IMR-90 (cell line): Measurements from ENCODE around the gene BCL2. TPM values are rescaled to one million over a fixed set of nuclear protein-coding genes. Genes with fewer than 3 reads are reported as not detected.

Experiments
- ATAC-seq: fragments of 200-7000 bp; cut with Tn5 transposase; 2 replicates; pipeline ENCODE4 v1.9.1; 2020; ENCODE audit warnings: low read depth, mild to moderate bottlenecking, moderate library complexity
- BruUV-seq: library from RNA; stranded (reverse); fragments of 400-500 nt; replicated peaks from 2 replicates; lab custom pipeline; 2021; lab: Mats Ljungman, UMichigan
- CTCF ChIA-PET: fragments of 300-600 bp; formaldehyde crosslinking; extraction: SDS; loops from one replicate; lab custom pipeline; 2021; ENCODE audit warnings: antibody characterized with exemption; lab: Yijun Ruan, JAX
- POLR2A ChIA-PET: fragments of 300-600 bp; sonication (Branson Sonifier 250); formaldehyde crosslinking; loops from one replicate; lab custom pipeline; 2022; ENCODE audit warnings: antibody characterized with exemption; ENCODE audit not compliant: unreplicated experiment; lab: Charles Lee
- DNase-seq: peaks from one replicate; pipeline ENCODE4 v3.0.0; 2013
- H2AFZ ChIP-seq: replicated peaks from 2 replicates; pipeline ENCODE3; 2013; ENCODE audit warnings: low read length, mild to moderate bottlenecking; ENCODE audit not compliant: poor library complexity
- H2AK5ac ChIP-seq: 2 replicates; pipeline ENCODE4 v1.6.1; 2013; ENCODE audit warnings: low read depth, low read length, inconsistent platforms
- H2AK9ac ChIP-seq: replicated peaks from 2 replicates; pipeline ENCODE3; 2013; ENCODE audit warnings: mild to moderate bottlenecking, low read depth, low read length, moderate library complexity; ENCODE audit not compliant: poor library complexity
- H2BK120ac ChIP-seq: 2 replicates; pipeline ENCODE4 v1.6.1; 2013; ENCODE audit warnings: low read depth, low read length, inconsistent platforms
- H2BK15ac ChIP-seq: 3 replicates; pipeline ENCODE4 v1.6.1; 2013; ENCODE audit warnings: low read depth, low read length, inconsistent platforms
- H2BK20ac ChIP-seq: 2 replicates; pipeline ENCODE4 v1.6.1; 2013; ENCODE audit warnings: low read depth, mild to moderate bottlenecking, inconsistent platforms, low read length, moderate library complexity
- H2BK5ac ChIP-seq: 2 replicates; pipeline ENCODE4 v1.6.1; 2013; ENCODE audit warnings: mild to moderate bottlenecking, low read depth, low read length, inconsistent platforms; ENCODE audit not compliant: poor library complexity, severe bottlenecking
- H3K14ac ChIP-seq: replicated peaks from 2 replicates; pipeline ENCODE4 v1.6.1; 2013; ENCODE audit warnings: low read depth, low read length, inconsistent platforms
- H3K18ac ChIP-seq: 2 replicates; pipeline ENCODE4 v1.6.1; 2013; ENCODE audit warnings: low read depth, low read length, control low read depth
- H3K23ac ChIP-seq: 2 replicates; pipeline ENCODE4 v1.6.1; 2013; ENCODE audit warnings: low read depth, low read length, inconsistent platforms
- H3K27ac ChIP-seq: 2 replicates; pipeline ENCODE4 v1.5.1; 2013; ENCODE audit warnings: mild to moderate bottlenecking, control low read depth, low read length; ENCODE audit not compliant: insufficient read depth
- H3K27me3 ChIP-seq: 2 replicates; pipeline ENCODE4 v1.6.1; 2013; ENCODE audit warnings: low read length; ENCODE audit not compliant: control insufficient read depth, insufficient read depth
- H3K36me3 ChIP-seq: 2 replicates; pipeline ENCODE4 v1.6.1; 2013; ENCODE audit warnings: low read length, mixed read lengths; ENCODE audit not compliant: control insufficient read depth, insufficient read depth
- H3K4ac ChIP-seq: 2 replicates; pipeline ENCODE4 v1.6.1; 2013; ENCODE audit warnings: low read depth, low read length, inconsistent platforms
- H3K4me1 ChIP-seq: 2 replicates; pipeline ENCODE4 v1.6.1; 2013; ENCODE audit warnings: low read length, mixed read lengths; ENCODE audit not compliant: control insufficient read depth, insufficient read depth
- H3K4me2 ChIP-seq: 2 replicates; pipeline ENCODE4 v1.6.1; 2013; ENCODE audit warnings: low read depth, mild to moderate bottlenecking, control low read depth, low read length, moderate library complexity
- H3K4me3 ChIP-seq: 2 replicates; pipeline ENCODE4 v1.5.1; 2013; ENCODE audit warnings: low read depth, mild to moderate bottlenecking, control low read depth, low read length, moderate library complexity; ENCODE audit not compliant: insufficient read depth
- H3K56ac ChIP-seq: 2 replicates; pipeline ENCODE4 v1.6.1; 2013; ENCODE audit warnings: low read length, inconsistent platforms; ENCODE audit not compliant: insufficient read depth; ENCODE audit errors: extremely low read depth
- H3K79me1 ChIP-seq, 2 experiments: 2 replicates each; pipeline ENCODE4 v1.6.1; 2013; ENCODE audit warnings: low read length in 2 of 2, inconsistent platforms in 1 of 2, low read depth in 1 of 2
- H3K9ac ChIP-seq: 2 replicates; pipeline ENCODE4 v1.6.1; 2013; ENCODE audit warnings: low read depth, low read length, control low read depth
- H3K9me1 ChIP-seq: 2 replicates; pipeline ENCODE4 v1.6.1; 2013; ENCODE audit warnings: low read length, inconsistent platforms; ENCODE audit not compliant: insufficient read depth
- H3K9me3 ChIP-seq: 2 replicates; pipeline ENCODE4 v1.6.1; 2013; ENCODE audit warnings: low read length; ENCODE audit not compliant: control insufficient read depth, insufficient read depth
- H4K20me1 ChIP-seq: 2 replicates; pipeline ENCODE4 v1.6.1; 2013; ENCODE audit warnings: low read length, inconsistent platforms; ENCODE audit not compliant: insufficient read depth
- H4K5ac ChIP-seq: 2 replicates; pipeline ENCODE4 v1.6.1; 2013; ENCODE audit warnings: mild to moderate bottlenecking, low read depth, low read length, control low read depth
- H4K8ac ChIP-seq, 2 experiments: 2 replicates each; pipeline ENCODE4 v1.6.1; 2013; ENCODE audit warnings: low read depth in 2 of 2, low read length in 2 of 2, control low read depth in 1 of 2, inconsistent platforms in 1 of 2
- H4K91ac ChIP-seq: 2 replicates; pipeline ENCODE4 v1.6.1; 2013; ENCODE audit warnings: low read depth, low read length, inconsistent platforms; ENCODE audit not compliant: insufficient read depth
- CEBPB ChIP-seq: IDR thresholded peaks from 2 replicates; pipeline ENCODE4 v1.6.1; 2012; ENCODE audit warnings: low read depth, low read length, improper control_type of control experiment
- WGBS, 2 experiments: methylation state at CpG; one replicate each; pipeline versions ENCODE4 v1.1.5 to v1.1.7; 2013; ENCODE audit warnings: missing lambda C conversion rate in 2 of 2; ENCODE audit not compliant: insufficient read length in 1 of 2; ENCODE audit errors: extremely low coverage in 2 of 2; 5-methylcytosine and 5-hydroxymethylcytosine counted together
- dilution Hi-C: fragments of 300-500 bp; cut with HindIII; formaldehyde crosslinking; loops from one replicate; pipeline ENCODE4 v1.14.3; 2018; ENCODE audit warnings: low sequenced_read_pairs; ENCODE audit not compliant: unreplicated experiment
- in situ Hi-C: fragments of 300-500 bp; cut with MboI; formaldehyde crosslinking; loops from 3 replicates; pipeline ENCODE4 v1.14.3; 2019; ENCODE audit warnings: low sequenced_read_pairs, inconsistent platforms, mixed read lengths
- intact Hi-C: fragments of 100-400 bp; cut with micrococcal nuclease; formaldehyde crosslinking; loops from 2 replicates; pipeline ENCODE4 v1.10.0; 2022
- polyA plus RNA-seq, 3 experiments: library from polyadenylated mRNA; depleted of rRNA; stranded (reverse); fragments of >200 nt; gene quantifications; 2 replicates each; pipeline ENCODE4 v1.2.3, GENCODE V29; 2012; ENCODE audit warnings: low replicate concordance in 1 of 3
- total RNA-seq: library from RNA; depleted of rRNA; stranded (reverse); fragments of >200 nt; gene quantifications from 2 replicates; pipeline ENCODE4 v1.2.3, GENCODE V29; 2012
- TF ChIP-seq, protein P1 (sequence below): conservative IDR thresholded peaks from 2 replicates; pipeline ENCODE4 v1.5.1; 2012; ENCODE audit warnings: mild to moderate bottlenecking, low read depth, low read length, improper control_type of control experiment

Gene BCL2
- total and polyA plus RNA-seq, 2 of the 4 experiments (the other 2 are of a cell fraction) = 0.24 to 0.54 TPM

DNA sequence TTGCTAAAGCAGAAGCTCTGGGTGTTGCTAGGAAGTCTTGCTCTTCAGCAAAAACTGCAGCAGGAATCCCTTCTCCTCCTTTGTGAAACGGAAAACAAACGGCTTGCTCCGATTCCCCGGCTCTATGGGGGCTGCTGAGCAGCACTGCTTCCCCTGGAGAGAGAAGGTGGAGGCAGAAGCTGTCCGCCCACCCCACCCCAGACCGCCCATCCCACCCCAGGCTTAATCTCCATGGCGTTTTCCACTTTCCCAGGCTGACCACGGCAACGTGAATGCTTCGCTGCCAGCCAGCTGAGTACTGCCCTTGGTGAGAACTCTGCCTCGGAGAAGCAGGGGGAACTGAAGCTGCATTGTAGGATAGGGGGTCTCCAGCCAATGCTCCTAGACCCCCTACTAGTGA, 139.2 kb downstream of the BCL2 start:
- Histone ChIP-seq H4K8ac (no peak overlapping the region), H3K4me1 (no peaks in the 10 kb centered on the region; the same call in 1 of the 2 replicates), H4K91ac (no peak overlapping the region), H2BK120ac (no peak overlapping the region), H3K27me3 (peaks cover 46% of the 10 kb centered on the region), H3K9ac (no peak overlapping the region), H3K4me2 (no peak overlapping the region), H3K36me3 (no peaks in the 10 kb centered on the region), H3K79me1 (no peaks in the 10 kb centered on the region), H4K5ac (no peak overlapping the region), H3K14ac (no peak overlapping the region), H3K9me1 (no peaks in the 10 kb centered on the region; the same call in 1 of the 2 replicates), H3K27ac (no peak overlapping the region), H2AFZ (no peak overlapping the region), H2AK9ac (no peak overlapping the region), H3K4me3 (no peak overlapping the region), H3K23ac (no peak overlapping the region), H3K56ac (no peak overlapping the region), H4K20me1 (no peaks in the 10 kb centered on the region), H3K18ac (no peak overlapping the region), H2BK15ac (no peak overlapping the region), H3K9me3 (no peaks in the 10 kb centered on the region), H2BK20ac (no peak overlapping the region), H2AK5ac (no peak overlapping the region), H3K4ac (no peak overlapping the region), H2BK5ac (no peak overlapping the region)
- WGBS, 2 experiments = no CpG with 5 or more reads among the region's 11 CpGs
- ATAC-seq = no peak
- dilution Hi-C loops (no loop called here), in situ Hi-C loops (no loop called here), intact Hi-C loops (no loop called here)
- no peak for TF ChIP-seq CEBPB
- TF ChIP-seq, protein P1, sequence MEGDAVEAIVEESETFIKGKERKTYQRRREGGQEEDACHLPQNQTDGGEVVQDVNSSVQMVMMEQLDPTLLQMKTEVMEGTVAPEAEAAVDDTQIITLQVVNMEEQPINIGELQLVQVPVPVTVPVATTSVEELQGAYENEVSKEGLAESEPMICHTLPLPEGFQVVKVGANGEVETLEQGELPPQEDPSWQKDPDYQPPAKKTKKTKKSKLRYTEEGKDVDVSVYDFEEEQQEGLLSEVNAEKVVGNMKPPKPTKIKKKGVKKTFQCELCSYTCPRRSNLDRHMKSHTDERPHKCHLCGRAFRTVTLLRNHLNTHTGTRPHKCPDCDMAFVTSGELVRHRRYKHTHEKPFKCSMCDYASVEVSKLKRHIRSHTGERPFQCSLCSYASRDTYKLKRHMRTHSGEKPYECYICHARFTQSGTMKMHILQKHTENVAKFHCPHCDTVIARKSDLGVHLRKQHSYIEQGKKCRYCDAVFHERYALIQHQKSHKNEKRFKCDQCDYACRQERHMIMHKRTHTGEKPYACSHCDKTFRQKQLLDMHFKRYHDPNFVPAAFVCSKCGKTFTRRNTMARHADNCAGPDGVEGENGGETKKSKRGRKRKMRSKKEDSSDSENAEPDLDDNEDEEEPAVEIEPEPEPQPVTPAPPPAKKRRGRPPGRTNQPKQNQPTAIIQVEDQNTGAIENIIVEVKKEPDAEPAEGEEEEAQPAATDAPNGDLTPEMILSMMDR = no peak
- DNase-seq = no peak
- ChIA-PET CTCF (no interaction called here), POLR2A (no interaction called here)
- no TSS peak for BruUV-seq
